Lower leg skin (tissue), 3 donors: Measurements from ENCODE around the gene RAD18.

Experiments used
- CTCF ChIP-seq, 3 donors: fragments of 450-650 bp; IDR thresholded peaks; one replicate each; pipeline ENCODE4 v1.5.1; 2016; ENCODE audit warnings: antibody characterized with exemption in 3 of 3, mild to moderate bottlenecking in 3 of 3, moderate library complexity in 2 of 3
- POLR2A ChIP-seq, 2 donors: fragments of 450-650 bp; IDR thresholded peaks; one replicate each; pipeline ENCODE4 v1.6.1; 2016 to 2017; ENCODE audit warnings: antibody characterized with exemption in 2 of 2, mild to moderate bottlenecking in 1 of 2, moderate library complexity in 1 of 2

GRCh38 chr3:8964436-8965370, 1.4 kb upstream of the RAD18 start:
- TF ChIP-seq CTCF (IDR thresholded peaks at IDR 0.05), result no peak
- no peak for TF ChIP-seq POLR2A (IDR thresholded peaks at IDR 0.05)
